B cell (primary cell): Measurements from ENCODE around the gene ARL4A. TPM values are rescaled to one million over a fixed set of nuclear protein-coding genes. Genes with fewer than 3 reads are reported as not detected.

ENCODE experiments used
- ATAC-seq: fragments of 200-7000 bp; cut with Tn5 transposase; one replicate; pipeline ENCODE4 v1.10.0; 2021; ENCODE audit warnings: low read depth, mild to moderate bottlenecking, moderate number of reproducible peaks, moderate library complexity
- CTCF ChIA-PET: fragments of 350-600 bp; sonication (Branson Sonifier 250); formaldehyde crosslinking; loops from one replicate; lab custom pipeline; 2021; ENCODE audit warnings: antibody characterized with exemption, inconsistent platforms; lab: Charles Lee
- POLR2A ChIA-PET: fragments of 350-600 bp; sonication (Branson Sonifier 250); formaldehyde crosslinking; loops from one replicate; lab custom pipeline; 2021; ENCODE audit warnings: antibody characterized with exemption; lab: Charles Lee
- DNase-seq: peaks from one replicate; pipeline ENCODE4 v3.0.0; 2013
- H2AFZ ChIP-seq: 2 replicates; pipeline ENCODE4 v1.6.1; 2012; ENCODE audit warnings: mild to moderate bottlenecking, low read depth, low read length; ENCODE audit not compliant: insufficient read depth, poor library complexity, severe bottlenecking
- H3K27ac ChIP-seq, 2 donors: 1 replicate in 1 of 2; 2 replicates in 1 of 2; pipeline ENCODE4 v1.5.1; 2012 to 2013; ENCODE audit warnings: low read length in 2 of 2, mild to moderate bottlenecking in 2 of 2, moderate library complexity in 1 of 2
- H3K27me3 ChIP-seq, 4 experiments: fragments of 200-600 bp in 1 of 4; sonication (generic) in 1 of 4; replicated peaks in 1 of 4; 1 replicate in 2 of 4; 2 replicates in 2 of 4; pipeline versions ENCODE4 v1.6.1 to v1.7.0; 2013 to 2016; ENCODE audit warnings: low read length in 3 of 4, mild to moderate bottlenecking in 2 of 4, mixed read lengths in 1 of 4, moderate library complexity in 1 of 4; ENCODE audit not compliant: insufficient read depth in 4 of 4, control insufficient read depth in 3 of 4; ENCODE audit errors: control extremely low read depth in 1 of 4
- H3K36me3 ChIP-seq, 2 experiments: replicated peaks in 1 of 2; 1 replicate in 1 of 2; 2 replicates in 1 of 2; pipeline versions ENCODE4 v1.6.1 to v1.7.1; 2013; ENCODE audit warnings: low read length in 1 of 2; ENCODE audit not compliant: insufficient read depth in 2 of 2, control insufficient read depth in 1 of 2; ENCODE audit errors: control extremely low read depth in 1 of 2, extremely low read depth in 1 of 2
- H3K4me1 ChIP-seq, 2 donors: fragments of 200-600 bp in 1 of 2; sonication (generic) in 1 of 2; 1 replicate in 1 of 2; 2 replicates in 1 of 2; pipeline versions ENCODE4 v1.5.1 to v1.6.1; 2013 to 2017; ENCODE audit warnings: low read length in 2 of 2; ENCODE audit not compliant: control insufficient read depth in 2 of 2, insufficient read depth in 2 of 2
- H3K4me2 ChIP-seq: replicated peaks from 2 replicates; pipeline ENCODE3; 2012; ENCODE audit warnings: mild to moderate bottlenecking, low read depth, low read length; ENCODE audit not compliant: poor library complexity, severe bottlenecking
- H3K4me3 ChIP-seq, 5 experiments: fragments of 200-600 bp in 1 of 5; sonication (generic) in 1 of 5; 1 replicate in 3 of 5; 2 replicates in 2 of 5; pipeline versions ENCODE4 v1.5.1 to v1.7.0; 2011 to 2016; ENCODE audit warnings: low read length in 4 of 5, mild to moderate bottlenecking in 4 of 5, low read depth in 2 of 5, control low read depth in 1 of 5, moderate library complexity in 1 of 5; ENCODE audit not compliant: insufficient read depth in 1 of 5; ENCODE audit errors: control extremely low read depth in 1 of 5, extremely low read depth in 1 of 5
- H3K79me2 ChIP-seq: fragments of 200-600 bp; sonication (generic); one replicate; pipeline ENCODE4 v1.6.0; 2016; ENCODE audit warnings: low read length; ENCODE audit not compliant: control insufficient read depth, insufficient read depth
- H3K9ac ChIP-seq: fragments of 200-600 bp; sonication (generic); 2 replicates; pipeline ENCODE4 v1.6.1; 2017; ENCODE audit warnings: mild to moderate bottlenecking, low read length, moderate library complexity
- H3K9me3 ChIP-seq, 3 donors: one replicate each; pipeline versions ENCODE4 v1.6.1 to v1.7.1; 2013; ENCODE audit warnings: low read length in 2 of 3; ENCODE audit not compliant: control insufficient read depth in 2 of 3, insufficient read depth in 1 of 3; ENCODE audit errors: control extremely low read depth in 1 of 3
- H4K20me1 ChIP-seq: 2 replicates; pipeline ENCODE4 v1.6.0; 2012; ENCODE audit warnings: mild to moderate bottlenecking, low read length; ENCODE audit not compliant: insufficient read depth, control insufficient read depth, poor library complexity, severe bottlenecking
- H3K27ac Mint-ChIP-seq: one replicate; pipeline ENCODE4 v1.8.0; 2021; ENCODE audit warnings: mixed read lengths
- H3K27me3 Mint-ChIP-seq: one replicate; pipeline ENCODE4 v1.8.0; 2021; ENCODE audit warnings: mixed read lengths
- H3K4me1 Mint-ChIP-seq: one replicate; pipeline ENCODE4 v1.8.0; 2021; ENCODE audit warnings: mixed read lengths
- H3K4me3 Mint-ChIP-seq: one replicate; pipeline ENCODE4 v1.8.0; 2021; ENCODE audit warnings: mixed read lengths
- H3K9me3 Mint-ChIP-seq: one replicate; pipeline ENCODE4 v1.8.0; 2022; ENCODE audit warnings: mixed read lengths; ENCODE audit not compliant: insufficient read depth
- CTCF ChIP-seq: fragments of 200-600 bp; IDR thresholded peaks from one replicate; pipeline ENCODE4 v1.8.0; 2022; ENCODE audit warnings: antibody characterized with exemption, mild to moderate bottlenecking
- EZH2 ChIP-seq: IDR thresholded peaks from 2 replicates; pipeline ENCODE4 v1.6.1; 2012; ENCODE audit warnings: borderline replicate concordance, low read depth, mild to moderate bottlenecking, moderate library complexity, low read length; ENCODE audit not compliant: insufficient read depth, poor library complexity, severe bottlenecking
- WGBS: methylation state at CpG from one replicate; pipeline ENCODE4 v1.1.5; 2013; ENCODE audit warnings: missing lambda C conversion rate; ENCODE audit not compliant: insufficient coverage; 5-methylcytosine and 5-hydroxymethylcytosine counted together
- intact Hi-C: fragments of 100-400 bp; cut with micrococcal nuclease; formaldehyde crosslinking; loops from one replicate; pipeline ENCODE4 v1.10.0; 2022
- polyA plus RNA-seq: library from polyadenylated mRNA; depleted of rRNA; stranded (reverse); fragments of >200 nt; gene quantifications from 2 replicates; pipeline ENCODE4 v1.2.3, GENCODE V29; 2012
- total RNA-seq, 2 donors: library from RNA; stranded (reverse); fragments of 120-200 nt in 1 of 2; gene quantifications; 1 replicate in 1 of 2; 2 replicates in 1 of 2; pipeline versions ENCODE4 v1.2.3 to v1.2.4, GENCODE V29; 2013 to 2022

Gene ARL4A
- total and polyA plus RNA-seq, 2 donors (not counting 1 experiment from before 2014, with no cell fraction given) = 14.2 to 100 TPM

GRCh38 chr7:12650080-12650479 lies 37.4 kb upstream of the ARL4A start:
- H4K20me1 ChIP-seq = no peaks in the 10 kb centered on the region
- ATAC-seq (no peak), DNase-seq (no peak)
- Mint-ChIP-seq H3K27ac (no peak overlapping the region), H3K4me3 (no peak overlapping the region), H3K27me3 (peaks cover 3% of the 10 kb centered on the region), H3K4me1 (no peaks in the 10 kb centered on the region), H3K9me3 (no peaks in the 10 kb centered on the region)
- H3K27ac ChIP-seq = no peak overlapping the region
- ChIA-PET CTCF (no interaction called here), POLR2A (no interaction called here)
- intact Hi-C loops = no loop called here
- no peaks in the 10 kb centered on the region for H3K27me3 ChIP-seq
- no peak overlapping the region for H3K9ac ChIP-seq
- no peaks in the 10 kb centered on the region for H3K36me3 ChIP-seq
- TF ChIP-seq EZH2 (no peak), CTCF (no peak)
- no peak overlapping the region for H3K4me2 ChIP-seq
- no peak overlapping the region for H2AFZ ChIP-seq
- no peak overlapping the region for H3K4me3 ChIP-seq
- no peaks in the 10 kb centered on the region for H3K79me2 ChIP-seq
- no peaks in the 10 kb centered on the region for H3K4me1 ChIP-seq
- no CpG with 5 or more reads among the region's 2 CpGs for WGBS
- H3K9me3 ChIP-seq = no peaks in the 10 kb centered on the region

- no peak for TF ChIP-seq CTCF
- TF ChIP-seq EZH2 = no peak
- no CpG with 5 or more reads among the region's 3 CpGs for WGBS
- no peak overlapping the region for H3K4me3 ChIP-seq
- H3K36me3 ChIP-seq = no peaks in the 10 kb centered on the region
- H3K79me2 ChIP-seq = no peaks in the 10 kb centered on the region
- H3K27me3 ChIP-seq = no peaks in the 10 kb centered on the region
- H3K9me3 ChIP-seq = no peaks in the 10 kb centered on the region
- Mint-ChIP-seq H3K9me3 (no peaks in the 10 kb centered on the region), H3K27ac (no peak overlapping the region), H3K4me3 (no peak overlapping the region), H3K27me3 (no peaks in the 10 kb centered on the region), H3K4me1 (no peaks in the 10 kb centered on the region)
- H3K27ac ChIP-seq = no peak overlapping the region
- H4K20me1 ChIP-seq = no peaks in the 10 kb centered on the region
- no peak for ATAC-seq
- DNase-seq = no peak
- ChIA-PET CTCF (interaction anchor here (0.7 to 1.0 kb wide), 2 partner anchors 188 to 610 kb away, joined by 4 to 5 read pairs; no protein-coding TSS in a partner anchor), POLR2A (no interaction called here)
- intact Hi-C loops = no loop called here
- no peak overlapping the region for H3K4me2 ChIP-seq
- H3K4me1 ChIP-seq = no peaks in the 10 kb centered on the region
- H3K9ac ChIP-seq = no peak overlapping the region
- no peak overlapping the region for H2AFZ ChIP-seq
These were observed 34.3 kb upstream of the ARL4A start for GRCh38 chr7:12653110-12653509.
